PC-3 (cell line): ENCODE data around the gene TASOR2. TPM values are rescaled to one million over a fixed set of nuclear protein-coding genes. Genes with fewer than 3 reads are reported as not detected.

Experiments
- ATAC-seq: fragments of 200-7000 bp; cut with Tn5 transposase; 2 replicates; pipeline ENCODE4 v1.9.1; 2020; ENCODE audit warnings: mild to moderate bottlenecking, moderate library complexity
- BruUV-seq: library from RNA; stranded (reverse); fragments of 400-500 nt; replicated peaks from 2 replicates; lab custom pipeline; 2021; lab: Mats Ljungman, UMichigan
- CTCF ChIA-PET: fragments of 300-600 bp; sonication (Branson Sonifier 250); formaldehyde crosslinking; loops from one replicate; lab custom pipeline; 2022; ENCODE audit warnings: antibody characterized with exemption; lab: Charles Lee
- POLR2A ChIA-PET: fragments of 300-600 bp; sonication (Branson Sonifier 250); formaldehyde crosslinking; loops from one replicate; lab custom pipeline; 2022; ENCODE audit warnings: antibody characterized with exemption; ENCODE audit not compliant: unreplicated experiment; lab: Charles Lee
- DNase-seq: peaks from one replicate; pipeline ENCODE4 v3.0.0-alpha.2; 2015
- H2AFZ ChIP-seq: fragments of 300-600 bp; sonication (generic); 2 replicates; pipeline ENCODE4 v1.6.0; 2016; ENCODE audit warnings: antibody characterized with exemption, low read length
- H3F3A ChIP-seq: fragments of 300-600 bp; sonication (generic); one replicate; pipeline ENCODE4 v1.6.0; 2017; ENCODE audit warnings: antibody characterized with exemption, low read length, control low read depth, mild to moderate bottlenecking; ENCODE audit not compliant: unreplicated experiment
- H3K27ac ChIP-seq: fragments of 300-600 bp; sonication (generic); 2 replicates; pipeline ENCODE4 v1.5.1; 2016; ENCODE audit warnings: mild to moderate bottlenecking, low read length
- H3K27me3 ChIP-seq: fragments of 300-600 bp; sonication (generic); 2 replicates; pipeline ENCODE4 v1.6.1; 2016; ENCODE audit warnings: low read length, mixed read lengths
- H3K36me3 ChIP-seq: fragments of 300-600 bp; sonication (generic); 2 replicates; pipeline ENCODE4 v1.6.1; 2016; ENCODE audit warnings: low read depth, mixed run types, low read length, mixed read lengths
- H3K4me1 ChIP-seq: fragments of 300-600 bp; sonication (generic); 2 replicates; pipeline ENCODE4 v1.5.1; 2016; ENCODE audit warnings: low read length; ENCODE audit not compliant: insufficient read depth
- H3K4me2 ChIP-seq: fragments of 300-600 bp; sonication (generic); 2 replicates; pipeline ENCODE4 v1.6.0; 2016; ENCODE audit warnings: low read length
- H3K4me3 ChIP-seq: fragments of 300-600 bp; sonication (generic); 2 replicates; pipeline ENCODE4 v1.5.1; 2016; ENCODE audit warnings: mild to moderate bottlenecking, low read length, mixed read lengths
- H3K79me2 ChIP-seq: fragments of 300-600 bp; sonication (generic); 2 replicates; pipeline ENCODE4 v1.6.1; 2017; ENCODE audit warnings: low read length, mixed read lengths
- H3K9ac ChIP-seq: fragments of 300-600 bp; sonication (generic); 2 replicates; pipeline ENCODE4 v1.6.0; 2016; ENCODE audit warnings: mild to moderate bottlenecking, low read length
- H3K9me2 ChIP-seq: fragments of 300-600 bp; sonication (generic); replicated peaks from 2 replicates; pipeline ENCODE4 v1.6.1; 2016; ENCODE audit warnings: mixed run types, low read length, mixed read lengths
- H3K9me3 ChIP-seq: fragments of 300-600 bp; sonication (generic); 2 replicates; pipeline ENCODE4 v1.6.1; 2016; ENCODE audit warnings: low read length, mixed read lengths
- H4K20me1 ChIP-seq: fragments of 300-600 bp; sonication (generic); 2 replicates; pipeline ENCODE4 v1.6.1; 2016; ENCODE audit warnings: low read length, mixed read lengths
- CTCF ChIP-seq: fragments of 300-600 bp; sonication (generic); conservative IDR thresholded peaks from 2 replicates; pipeline ENCODE4 v1.5.1; 2017; ENCODE audit warnings: antibody characterized with exemption, low read depth, mild to moderate bottlenecking, low read length
- EZH2 ChIP-seq: fragments of 300-600 bp; sonication (generic); IDR thresholded peaks from one replicate; pipeline ENCODE4 v1.6.1; 2017; ENCODE audit warnings: antibody characterized with exemption, mild to moderate bottlenecking, low read length; ENCODE audit not compliant: unreplicated experiment
- EZH2phosphoT487 ChIP-seq: fragments of 300-600 bp; sonication (generic); IDR thresholded peaks from 2 replicates; pipeline ENCODE4 v1.6.1; 2018; ENCODE audit warnings: mild to moderate bottlenecking, antibody characterized with exemption, low read length, borderline replicate concordance
- intact Hi-C: fragments of 100-400 bp; cut with micrococcal nuclease; formaldehyde crosslinking; loops from 2 replicates; pipeline ENCODE4 v1.9.0; 2023
- total RNA-seq: library from RNA; depleted of rRNA; stranded (reverse); fragments of >200 nt; gene quantifications from 2 replicates; pipeline ENCODE4 v1.2.3, GENCODE V29; 2014

The TASOR2 gene
- total RNA-seq, 1 experiment from 2014 or later: 47.3 TPM

DNA sequence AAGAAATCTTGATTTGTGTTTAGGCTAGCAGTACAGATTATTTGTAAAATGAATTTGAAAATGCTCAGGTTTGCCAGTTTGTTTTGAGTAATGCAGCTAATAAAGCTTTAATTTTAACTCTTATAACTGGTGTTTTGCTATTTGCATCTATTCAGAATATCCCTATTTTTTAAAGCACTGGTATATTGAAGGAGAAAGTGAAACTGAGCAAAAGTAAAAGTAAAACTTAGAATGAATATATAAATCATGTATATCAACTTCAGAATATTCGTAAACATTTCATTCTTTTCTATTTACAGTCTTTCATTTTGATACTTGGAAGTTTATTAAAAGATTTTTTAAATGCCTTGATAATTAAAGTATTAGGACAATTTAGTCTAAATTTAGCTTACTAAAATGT lies 26.2 kb downstream of the TASOR2 start:
- Histone ChIP-seq H3K4me2 (no peak overlapping the region), H3K27me3 (no peaks in the 10 kb centered on the region), H3K36me3 (no peaks in the 10 kb centered on the region), H3K9me3 (no peaks in the 10 kb centered on the region), H2AFZ (no peak overlapping the region), H3K4me1 (no peaks in the 10 kb centered on the region), H3F3A (no peaks in the 10 kb centered on the region), H3K27ac (no peak overlapping the region), H4K20me1 (no peaks in the 10 kb centered on the region), H3K79me2 (peaks cover 63% of the 10 kb centered on the region), H3K9ac (no peak overlapping the region), H3K9me2 (no peaks in the 10 kb centered on the region), H3K4me3 (no peak overlapping the region)
- BruUV-seq: no TSS peak
- ChIA-PET POLR2A (no interaction called here), CTCF (no interaction called here)
- intact Hi-C loops: no loop called here
- TF ChIP-seq EZH2phosphoT487 (no peak), CTCF (no peak)
- DNase-seq (no peak), ATAC-seq (no peak)

DNA sequence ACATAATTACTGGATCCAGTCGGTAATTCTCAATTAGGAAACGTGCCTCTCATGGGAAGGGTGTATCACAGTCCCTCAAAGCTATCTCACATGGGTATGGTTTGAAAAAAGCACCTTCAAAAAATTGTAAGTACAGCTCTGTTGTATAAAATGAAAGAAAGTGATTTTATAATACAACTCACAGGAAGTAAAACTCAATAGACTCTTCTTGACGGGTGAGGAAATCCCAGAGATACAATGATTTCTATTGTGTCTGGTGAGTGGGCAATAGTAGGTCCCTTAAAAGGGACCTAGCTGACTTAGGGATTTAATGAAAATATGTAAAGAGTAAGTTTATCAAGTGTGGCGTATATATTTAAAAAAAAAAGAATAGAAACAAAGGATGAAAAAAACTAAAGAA lies 27.0 kb downstream of the TASOR2 start:
- Histone ChIP-seq H3K27ac (no peak overlapping the region), H3K79me2 (peaks cover 61% of the 10 kb centered on the region), H3K9ac (no peak overlapping the region), H3K9me3 (no peaks in the 10 kb centered on the region), H3K36me3 (no peaks in the 10 kb centered on the region), H4K20me1 (no peaks in the 10 kb centered on the region), H3F3A (no peaks in the 10 kb centered on the region), H3K4me2 (no peak overlapping the region), H3K4me3 (no peak overlapping the region), H3K27me3 (no peaks in the 10 kb centered on the region), H2AFZ (no peak overlapping the region), H3K9me2 (no peaks in the 10 kb centered on the region), H3K4me1 (no peaks in the 10 kb centered on the region)
- no TSS peak for BruUV-seq
- TF ChIP-seq EZH2 (no peak), EZH2phosphoT487 (no peak), CTCF (no peak)
- intact Hi-C loops: no loop called here
- ChIA-PET CTCF (no interaction called here), POLR2A (interaction anchor here (0.6 kb wide), 1 partner anchor 160 kb away, joined by 3 read pairs; no protein-coding TSS in a partner anchor)
- ATAC-seq (no peak), DNase-seq (no peak)

GRCh38 chr10:5719546-5719945 lies 34.9 kb downstream of the TASOR2 start:
- H3K9me2 ChIP-seq: no peaks in the 10 kb centered on the region
- no peaks in the 10 kb centered on the region for H3K9me3 ChIP-seq
- no peaks in the 10 kb centered on the region for H3K4me1 ChIP-seq
- H3K4me2 ChIP-seq: no peak overlapping the region
- no peak overlapping the region for H2AFZ ChIP-seq
- TF ChIP-seq EZH2phosphoT487 (no peak), CTCF (no peak), EZH2 (no peak)
- no TSS peak for BruUV-seq
- ChIA-PET POLR2A (no interaction called here), CTCF (no interaction called here)
- no peak overlapping the region for H3K9ac ChIP-seq
- 0 out of 2 replicates have a peak, but pooled peaks cover 6% of the 10 kb centered on the region for H3K79me2 ChIP-seq
- no peaks in the 10 kb centered on the region for H3K27me3 ChIP-seq
- DNase-seq: no peak
- ATAC-seq: no peak
- H3K27ac ChIP-seq: no peak overlapping the region
- no peaks in the 10 kb centered on the region for H3K36me3 ChIP-seq
- intact Hi-C loops: no loop called here
- H4K20me1 ChIP-seq: no peaks in the 10 kb centered on the region
- H3K4me3 ChIP-seq: no peak overlapping the region
- no peaks in the 10 kb centered on the region for H3F3A ChIP-seq
